GM19372 (cell line): Measurements from ENCODE around the gene RNF128.
A peak's percentile ranks its signal among the peaks of the same experiment; 100 is the strongest.

Experiments used
- ATAC-seq: cut with Tn5 transposase; IDR thresholded peaks from one replicate; pipeline ENCODE4 v1.9.1; 2021; ENCODE audit warnings: mild to moderate bottlenecking, low read depth, moderate library complexity; ENCODE audit not compliant: unreplicated experiment

Gene RNF128

GRCh38 chrX:106726485-106727437 lies at the start of gene RNF128:
Gene RNF128 (plus strand): TSS chrX:106726701. CDS start chrX:106726914, 213 bp downstream.
- ATAC-seq = peak; percentile 76

- no peak for ATAC-seq
Measured at GRCh38 chrX:106680716-106681115, 45.8 kb upstream of the RNF128 start.

- ATAC-seq = no peak
Measured at GRCh38 chrX:106684207-106684606, 42.3 kb upstream of the RNF128 start.

GRCh38 chrX:106692425-106693065 lies 34.0 kb upstream of the RNF128 start:
- ATAC-seq = no peak

- no peak for ATAC-seq
Measured at GRCh38 chrX:106696502-106696901, 30.0 kb upstream of the RNF128 start.

- no peak for ATAC-seq
Measured at GRCh38 chrX:106698693-106699092, 27.8 kb upstream of the RNF128 start.

GRCh38 chrX:106702636-106703035 lies 23.9 kb upstream of the RNF128 start:
- ATAC-seq = no peak

GRCh38 chrX:106706466-106706865 lies 20.0 kb upstream of the RNF128 start:
- ATAC-seq = no peak

- ATAC-seq = no peak
Measured at GRCh38 chrX:106707771-106708454, 18.6 kb upstream of the RNF128 start.

- no peak for ATAC-seq
Measured at GRCh38 chrX:106710771-106711170, 15.7 kb upstream of the RNF128 start.

- no peak for ATAC-seq
Measured at GRCh38 chrX:106711375-106711774, 15.1 kb upstream of the RNF128 start.

GRCh38 chrX:106716004-106716403 lies 10.5 kb upstream of the RNF128 start:
- no peak for ATAC-seq

GRCh38 chrX:106716463-106716862 lies 10.0 kb upstream of the RNF128 start:
- ATAC-seq = no peak

- no peak for ATAC-seq
Measured at GRCh38 chrX:106718709-106719108, 7.8 kb upstream of the RNF128 start.

- no peak for ATAC-seq
Measured at GRCh38 chrX:106725931-106726330, 570 bp upstream of the RNF128 start.

GRCh38 chrX:106728337-106728736 lies 1.8 kb downstream of the RNF128 start:
- no peak for ATAC-seq

GRCh38 chrX:106730401-106730800 lies 3.9 kb downstream of the RNF128 start:
- ATAC-seq = no peak

- ATAC-seq = no peak
Measured at GRCh38 chrX:106731590-106731989, 5.1 kb downstream of the RNF128 start.

GRCh38 chrX:106734827-106735226 lies 8.3 kb downstream of the RNF128 start:
- no peak for ATAC-seq

- no peak for ATAC-seq
Measured at GRCh38 chrX:106740193-106740780, 13.8 kb downstream of the RNF128 start.

GRCh38 chrX:106742193-106742592 lies 15.7 kb downstream of the RNF128 start:
- ATAC-seq = no peak
